SK-N-SH (cell line): Measurements from ENCODE around the gene ROBO4. TPM values are rescaled to one million over a fixed set of nuclear protein-coding genes. Genes with fewer than 3 reads are reported as not detected.
A peak's percentile ranks its signal among the peaks of the same experiment; 100 is the strongest.

Experiments
- CTCF ChIA-PET: fragments of 300-600, 350-600 bp; formaldehyde crosslinking; extraction: SDS; loops from one replicate; lab custom pipeline; 2021; lab: Yijun Ruan, JAX
- POLR2A ChIA-PET: fragments of 350-600 bp; sonication (Branson Sonifier 250); formaldehyde crosslinking; extraction: SDS; loops from one replicate; lab custom pipeline; 2020; ENCODE audit warnings: antibody characterized with exemption, inconsistent platforms; lab: Yijun Ruan, JAX
- DNase-seq: peaks from one replicate; pipeline ENCODE4 v3.0.0; 2012
- H2AFZ ChIP-seq: fragments of 200-600 bp; sonication (generic); 2 replicates; pipeline ENCODE4 v1.8.1; 2016; ENCODE audit warnings: antibody characterized with exemption, mild to moderate bottlenecking, low read depth
- H3F3A ChIP-seq: fragments of 200-600 bp; sonication (generic); replicated peaks from 2 replicates; pipeline ENCODE3; 2016; ENCODE audit warnings: antibody characterized with exemption, mild to moderate bottlenecking; ENCODE audit not compliant: insufficient read depth
- H3K27ac ChIP-seq, 2 experiments: fragments of 200-500 bp in 1 of 2; fragments of 200-600 bp in 1 of 2; sonication (Bioruptor generic) in 1 of 2; sonication (generic), shearing (Covaris generic) in 1 of 2; 2 replicates each; pipeline versions ENCODE4 v1.5.1 to v1.6.1; 2014 to 2016; ENCODE audit warnings: low read depth in 2 of 2, inconsistent platforms in 1 of 2, low read length in 1 of 2, mild to moderate bottlenecking in 1 of 2, mixed read lengths in 1 of 2
- H3K27me3 ChIP-seq: fragments of 200-600 bp; sonication (generic), shearing (Covaris generic); 2 replicates; pipeline ENCODE4 v1.6.1; 2016; ENCODE audit warnings: mixed run types; ENCODE audit not compliant: insufficient read depth
- H3K36me3 ChIP-seq, 2 experiments: fragments of 200-500 bp in 1 of 2; fragments of 200-600 bp in 1 of 2; sonication (Bioruptor generic) in 1 of 2; sonication (generic) in 1 of 2; replicated peaks in 1 of 2; 2 replicates each; pipeline versions ENCODE3 to v1.5.1; 2014 to 2016; ENCODE audit warnings: low read length in 1 of 2, mild to moderate bottlenecking in 1 of 2; ENCODE audit not compliant: insufficient read depth in 2 of 2, control insufficient read depth in 1 of 2
- H3K4me1 ChIP-seq, 2 experiments: fragments of 200-500 bp in 1 of 2; fragments of 200-600 bp in 1 of 2; sonication (Bioruptor generic) in 1 of 2; sonication (generic), shearing (Covaris generic) in 1 of 2; 2 replicates each; pipeline versions ENCODE4 v1.5.1 to v1.6.1; 2014 to 2016; ENCODE audit warnings: low read depth in 1 of 2, low read length in 1 of 2, mixed run types in 1 of 2; ENCODE audit not compliant: insufficient read depth in 2 of 2, control insufficient read depth in 1 of 2
- H3K4me2 ChIP-seq: fragments of 200-600 bp; sonication (generic), shearing (Covaris generic); 2 replicates; pipeline ENCODE4 v1.6.1; 2017; ENCODE audit warnings: mixed run types
- H3K4me3 ChIP-seq, 2 experiments: fragments of 200-500 bp in 1 of 2; fragments of 200-600 bp in 1 of 2; sonication (Bioruptor generic) in 1 of 2; sonication (generic), shearing (Covaris generic) in 1 of 2; 2 replicates each; pipeline versions ENCODE4 v1.5.1 to v1.8.1; 2014 to 2016; ENCODE audit warnings: low read depth in 2 of 2, inconsistent platforms in 1 of 2, low read length in 1 of 2, mild to moderate bottlenecking in 1 of 2, mixed read lengths in 1 of 2, moderate library complexity in 1 of 2
- H3K79me2 ChIP-seq: fragments of 200-600 bp; sonication (generic); 2 replicates; pipeline ENCODE4 v1.8.1; 2017; ENCODE audit warnings: mild to moderate bottlenecking; ENCODE audit not compliant: insufficient read depth
- H3K9ac ChIP-seq: fragments of 200-600 bp; sonication (generic); 2 replicates; pipeline ENCODE4 v1.6.1; 2017; ENCODE audit warnings: mixed run types
- H3K9me2 ChIP-seq: fragments of 200-600 bp; sonication (generic); 2 replicates; pipeline ENCODE4 v1.6.1; 2017; ENCODE audit warnings: mixed run types
- H3K9me3 ChIP-seq: fragments of 200-600 bp; sonication (generic); 2 replicates; pipeline ENCODE4 v1.6.1; 2017; ENCODE audit warnings: mixed run types, mild to moderate bottlenecking, moderate library complexity
- H4K20me1 ChIP-seq: fragments of 200-600 bp; sonication (generic); 2 replicates; pipeline ENCODE4 v1.6.1; 2017; ENCODE audit warnings: mild to moderate bottlenecking, mixed run types; ENCODE audit not compliant: insufficient read depth
- ELF1 ChIP-seq: IDR thresholded peaks from 2 replicates; pipeline ENCODE4 v1.4.0; 2012
- EP300 ChIP-seq, 2 experiments: IDR thresholded peaks; 2 replicates each; pipeline versions ENCODE4 v1.4.0 to v1.6.1; 2012; ENCODE audit warnings: borderline replicate concordance in 1 of 2, low read depth in 1 of 2, low read length in 1 of 2
- FOXM1 ChIP-seq: IDR thresholded peaks from 2 replicates; pipeline ENCODE4 v1.4.0; 2012; ENCODE audit warnings: low read depth, mild to moderate bottlenecking
- JUND ChIP-seq: IDR thresholded peaks from 2 replicates; pipeline ENCODE4 v1.4.0; 2012
- SMC3 ChIP-seq: IDR thresholded peaks from 2 replicates; pipeline ENCODE4 v1.6.1; 2012; ENCODE audit warnings: low read depth, low read length, improper control_type of control experiment
- TAF1 ChIP-seq: IDR thresholded peaks from 2 replicates; pipeline ENCODE4 v1.6.1; 2012; ENCODE audit warnings: low read depth, mild to moderate bottlenecking, low read length, moderate library complexity, borderline replicate concordance
- WGBS: methylation state at CpG from one replicate; pipeline ENCODE4 v1.1.6; 2017; ENCODE audit warnings: low lambda C conversion rate; 5-methylcytosine and 5-hydroxymethylcytosine counted together
- polyA plus RNA-seq, 3 experiments: library from polyadenylated mRNA; depleted of rRNA; stranded (reverse); fragments of >200 nt; gene quantifications; 2 replicates each; pipeline ENCODE4 v1.2.3, GENCODE V29; 2012
- TF ChIP-seq, protein P1 (sequence below): IDR thresholded peaks from 2 replicates; pipeline ENCODE4 v1.6.1; 2012; ENCODE audit warnings: mild to moderate bottlenecking, low read depth, low read length, moderate library complexity
- TF ChIP-seq, protein P2 (sequence below): fragments of 200-600 bp; sonication (generic); IDR thresholded peaks from 2 replicates; pipeline ENCODE4 v1.6.1; 2017; ENCODE audit warnings: antibody characterized with exemption, mild to moderate bottlenecking, moderate library complexity
- TF ChIP-seq, protein P3 (sequence below): IDR thresholded peaks from 2 replicates; pipeline ENCODE4 v1.4.0; 2012; ENCODE audit warnings: low read depth, borderline replicate concordance

ROBO4 gene
- polyA plus RNA-seq, 1 of the 3 experiments (the other 2 are of a cell fraction), result 0.95 TPM

DNA sequence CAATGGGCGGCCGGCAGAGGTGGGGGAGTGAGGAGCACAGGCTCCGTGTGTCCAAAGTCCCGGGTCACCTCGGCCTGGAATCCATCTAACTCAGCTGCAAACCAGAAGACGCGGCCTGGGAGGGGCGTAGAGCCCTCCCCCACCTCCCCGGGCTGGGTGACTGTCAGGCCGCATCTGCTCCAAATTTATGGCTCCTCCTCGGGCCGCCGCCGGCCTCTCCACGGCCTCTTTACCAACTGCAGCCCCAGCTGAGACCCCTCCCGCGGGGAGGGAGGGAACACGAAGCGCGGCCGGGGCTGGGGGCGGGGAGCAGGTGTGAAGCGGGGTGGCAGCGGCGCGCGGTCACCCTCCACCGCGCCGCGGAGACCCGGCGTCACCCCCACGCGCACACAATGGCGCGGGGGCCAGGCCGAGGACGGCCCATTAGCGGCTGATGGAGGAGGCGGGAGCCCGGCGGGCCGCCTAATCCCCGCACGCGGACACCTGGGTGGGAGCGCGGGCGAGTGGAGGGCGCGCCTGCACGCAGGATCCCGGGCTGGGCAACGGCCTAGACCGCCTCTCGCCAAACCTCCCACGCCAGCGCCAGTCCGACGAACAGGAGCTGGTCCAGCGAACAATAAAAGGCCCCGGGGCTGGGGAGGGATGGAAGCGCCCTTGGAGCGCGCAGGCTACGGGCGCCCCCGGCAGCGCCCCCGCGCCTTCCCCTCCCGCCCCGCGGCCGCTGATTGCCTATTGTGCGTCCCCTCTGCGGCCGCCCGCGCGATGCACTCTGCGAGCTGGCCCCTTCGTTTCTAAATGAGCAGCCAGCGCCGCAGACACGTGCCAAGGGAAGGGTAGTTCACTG is 58.3 kb downstream of the ROBO4 start:
- no peaks in the 10 kb centered on the region for H3K9me3 ChIP-seq
- H4K20me1 ChIP-seq, result no peaks in the 10 kb centered on the region
- H3K36me3 ChIP-seq, result no peaks in the 10 kb centered on the region
- H3K27me3 ChIP-seq, result peaks cover 20% of the 10 kb centered on the region; the same call in 1 of the 2 replicates
- ChIA-PET POLR2A (no interaction called here), CTCF (interaction anchor here (1.3 to 17.8 kb wide), 14 partner anchors 12 to 199 kb away, joined by 4 to 220 read pairs (median 17); partner anchors contain the start of genes ESAM and ROBO3)
- 57% methylated on average over 18 of the region's 87 CpGs for WGBS
- peaks cover 10% of the 10 kb centered on the region for H3F3A ChIP-seq
- H3K79me2 ChIP-seq, result no peaks in the 10 kb centered on the region
- H3K27ac ChIP-seq, result no peak overlapping the region
- H3K4me1 ChIP-seq, result peaks cover 3 to 14% of the 10 kb centered on the region in 2 experiments; a peak in 2 of 4 replicates
- H3K4me3 ChIP-seq, result no peak overlapping the region
- H2AFZ ChIP-seq, result no peak overlapping the region
- no peak overlapping the region for H3K9ac ChIP-seq
- no peaks in the 10 kb centered on the region for H3K9me2 ChIP-seq
- TF ChIP-seq JUND (no peak), EP300 (IDR thresholded peaks at IDR 0.05; ENCODE audit: borderline replicate concordance in 1 of 2, low read depth in 1 of 2, low read length in 1 of 2) (no peak), SMC3 (no peak), ELF1 (no peak), TAF1 (no peak), FOXM1 (no peak)
- TF ChIP-seq, protein P1, sequence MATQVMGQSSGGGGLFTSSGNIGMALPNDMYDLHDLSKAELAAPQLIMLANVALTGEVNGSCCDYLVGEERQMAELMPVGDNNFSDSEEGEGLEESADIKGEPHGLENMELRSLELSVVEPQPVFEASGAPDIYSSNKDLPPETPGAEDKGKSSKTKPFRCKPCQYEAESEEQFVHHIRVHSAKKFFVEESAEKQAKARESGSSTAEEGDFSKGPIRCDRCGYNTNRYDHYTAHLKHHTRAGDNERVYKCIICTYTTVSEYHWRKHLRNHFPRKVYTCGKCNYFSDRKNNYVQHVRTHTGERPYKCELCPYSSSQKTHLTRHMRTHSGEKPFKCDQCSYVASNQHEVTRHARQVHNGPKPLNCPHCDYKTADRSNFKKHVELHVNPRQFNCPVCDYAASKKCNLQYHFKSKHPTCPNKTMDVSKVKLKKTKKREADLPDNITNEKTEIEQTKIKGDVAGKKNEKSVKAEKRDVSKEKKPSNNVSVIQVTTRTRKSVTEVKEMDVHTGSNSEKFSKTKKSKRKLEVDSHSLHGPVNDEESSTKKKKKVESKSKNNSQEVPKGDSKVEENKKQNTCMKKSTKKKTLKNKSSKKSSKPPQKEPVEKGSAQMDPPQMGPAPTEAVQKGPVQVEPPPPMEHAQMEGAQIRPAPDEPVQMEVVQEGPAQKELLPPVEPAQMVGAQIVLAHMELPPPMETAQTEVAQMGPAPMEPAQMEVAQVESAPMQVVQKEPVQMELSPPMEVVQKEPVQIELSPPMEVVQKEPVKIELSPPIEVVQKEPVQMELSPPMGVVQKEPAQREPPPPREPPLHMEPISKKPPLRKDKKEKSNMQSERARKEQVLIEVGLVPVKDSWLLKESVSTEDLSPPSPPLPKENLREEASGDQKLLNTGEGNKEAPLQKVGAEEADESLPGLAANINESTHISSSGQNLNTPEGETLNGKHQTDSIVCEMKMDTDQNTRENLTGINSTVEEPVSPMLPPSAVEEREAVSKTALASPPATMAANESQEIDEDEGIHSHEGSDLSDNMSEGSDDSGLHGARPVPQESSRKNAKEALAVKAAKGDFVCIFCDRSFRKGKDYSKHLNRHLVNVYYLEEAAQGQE, result no peak
- TF ChIP-seq, protein P2, sequence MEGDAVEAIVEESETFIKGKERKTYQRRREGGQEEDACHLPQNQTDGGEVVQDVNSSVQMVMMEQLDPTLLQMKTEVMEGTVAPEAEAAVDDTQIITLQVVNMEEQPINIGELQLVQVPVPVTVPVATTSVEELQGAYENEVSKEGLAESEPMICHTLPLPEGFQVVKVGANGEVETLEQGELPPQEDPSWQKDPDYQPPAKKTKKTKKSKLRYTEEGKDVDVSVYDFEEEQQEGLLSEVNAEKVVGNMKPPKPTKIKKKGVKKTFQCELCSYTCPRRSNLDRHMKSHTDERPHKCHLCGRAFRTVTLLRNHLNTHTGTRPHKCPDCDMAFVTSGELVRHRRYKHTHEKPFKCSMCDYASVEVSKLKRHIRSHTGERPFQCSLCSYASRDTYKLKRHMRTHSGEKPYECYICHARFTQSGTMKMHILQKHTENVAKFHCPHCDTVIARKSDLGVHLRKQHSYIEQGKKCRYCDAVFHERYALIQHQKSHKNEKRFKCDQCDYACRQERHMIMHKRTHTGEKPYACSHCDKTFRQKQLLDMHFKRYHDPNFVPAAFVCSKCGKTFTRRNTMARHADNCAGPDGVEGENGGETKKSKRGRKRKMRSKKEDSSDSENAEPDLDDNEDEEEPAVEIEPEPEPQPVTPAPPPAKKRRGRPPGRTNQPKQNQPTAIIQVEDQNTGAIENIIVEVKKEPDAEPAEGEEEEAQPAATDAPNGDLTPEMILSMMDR, result no peak
- TF ChIP-seq, protein P3, sequence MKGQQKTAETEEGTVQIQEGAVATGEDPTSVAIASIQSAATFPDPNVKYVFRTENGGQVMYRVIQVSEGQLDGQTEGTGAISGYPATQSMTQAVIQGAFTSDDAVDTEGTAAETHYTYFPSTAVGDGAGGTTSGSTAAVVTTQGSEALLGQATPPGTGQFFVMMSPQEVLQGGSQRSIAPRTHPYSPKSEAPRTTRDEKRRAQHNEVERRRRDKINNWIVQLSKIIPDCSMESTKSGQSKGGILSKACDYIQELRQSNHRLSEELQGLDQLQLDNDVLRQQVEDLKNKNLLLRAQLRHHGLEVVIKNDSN, result no peak
- no peak overlapping the region for H3K4me2 ChIP-seq
- peak; percentile 58 for DNase-seq
